ENCODE data around the gene GPR78. TPM values are rescaled to one million over a fixed set of nuclear protein-coding genes. Genes with fewer than 3 reads are reported as not detected.

The GPR78 gene
- total RNA-seq, 1 donor from 2014 or later, result 23.1 TPM

- no peaks in the 10 kb centered on the region for H3K4me1 ChIP-seq
- no peaks in the 10 kb centered on the region for H3K9me3 ChIP-seq
- H3K36me3 ChIP-seq, result no peaks in the 10 kb centered on the region
- DNase-seq (ENCODE audit: extremely low spot score in 2 of 2), result no peak
- no peak for TF ChIP-seq CTCF (IDR thresholded peaks at IDR 0.05)
- TF ChIP-seq POLR2A (IDR thresholded peaks at IDR 0.05), result no peak
- TF ChIP-seq POLR2AphosphoS5 (IDR thresholded peaks at IDR 0.05; ENCODE audit: insufficient read depth in 1 of 2, low read depth in 1 of 2), result no peak
- H3K4me3 ChIP-seq, result no peak overlapping the region
- H3K27ac ChIP-seq, result no peak overlapping the region
- intact Hi-C loops (cut with DNase I), result no loop called here
- no peaks in the 10 kb centered on the region for H3K27me3 ChIP-seq
These were observed 19.7 kb upstream of the GPR78 start for GRCh38 chr4:8560265-8561047.

- TF ChIP-seq CTCF (IDR thresholded peaks at IDR 0.05) (no peak), POLR2AphosphoS5 (IDR thresholded peaks at IDR 0.05; ENCODE audit: insufficient read depth in 1 of 2, low read depth in 1 of 2) (no peak), POLR2A (IDR thresholded peaks at IDR 0.05) (no peak)
- H3K27ac ChIP-seq, result no peak overlapping the region
- no peaks in the 10 kb centered on the region for H3K27me3 ChIP-seq
- H3K36me3 ChIP-seq, result no peaks in the 10 kb centered on the region
- no peaks in the 10 kb centered on the region for H3K4me1 ChIP-seq
- no peak overlapping the region for H3K4me3 ChIP-seq
- DNase-seq (ENCODE audit: extremely low spot score in 2 of 2), result no peak
- intact Hi-C loops (cut with DNase I), result no loop called here
- H3K9me3 ChIP-seq, result no peaks in the 10 kb centered on the region
These were observed 15.6 kb upstream of the GPR78 start for GRCh38 chr4:8564595-8564994.

- Histone ChIP-seq H3K36me3 (no peaks in the 10 kb centered on the region), H3K27me3 (no peaks in the 10 kb centered on the region), H3K4me1 (no peaks in the 10 kb centered on the region), H3K27ac (no peak overlapping the region), H3K4me3 (no peak overlapping the region), H3K9me3 (no peaks in the 10 kb centered on the region)
- TF ChIP-seq POLR2A (IDR thresholded peaks at IDR 0.05) (no peak), POLR2AphosphoS5 (IDR thresholded peaks at IDR 0.05; ENCODE audit: insufficient read depth in 1 of 2, low read depth in 1 of 2) (no peak), CTCF (IDR thresholded peaks at IDR 0.05) (no peak)
- intact Hi-C loops (cut with DNase I), result no loop called here
- DNase-seq (ENCODE audit: extremely low spot score in 2 of 2), result no peak
These were observed 12.0 kb upstream of the GPR78 start for GRCh38 chr4:8568068-8568668.

- Histone ChIP-seq H3K4me1 (no peaks in the 10 kb centered on the region), H3K9me3 (no peaks in the 10 kb centered on the region), H3K27ac (no peak overlapping the region), H3K4me3 (no peak overlapping the region), H3K36me3 (no peaks in the 10 kb centered on the region), H3K27me3 (no peaks in the 10 kb centered on the region)
- TF ChIP-seq POLR2A (IDR thresholded peaks at IDR 0.05), result no peak
- no peak for TF ChIP-seq POLR2AphosphoS5 (IDR thresholded peaks at IDR 0.05; ENCODE audit: insufficient read depth in 1 of 2, low read depth in 1 of 2)
- no peak for TF ChIP-seq CTCF (IDR thresholded peaks at IDR 0.05)
- DNase-seq (ENCODE audit: extremely low spot score in 2 of 2), result no peak
- intact Hi-C loops (cut with DNase I), result no loop called here
These were observed 10.0 kb upstream of the GPR78 start for GRCh38 chr4:8570201-8570600.
